ENCODE results near the gene CHIC1. TPM values are rescaled to one million over a fixed set of nuclear protein-coding genes. Genes with fewer than 3 reads are reported as not detected.
"Not testable (repeated sequence)": the region's sequence is repeated elsewhere in the genome, so short reads cannot be mapped to it uniquely, and the experiment has no call there.

CHIC1 gene
- 8.4 TPM for total RNA-seq

DNA sequence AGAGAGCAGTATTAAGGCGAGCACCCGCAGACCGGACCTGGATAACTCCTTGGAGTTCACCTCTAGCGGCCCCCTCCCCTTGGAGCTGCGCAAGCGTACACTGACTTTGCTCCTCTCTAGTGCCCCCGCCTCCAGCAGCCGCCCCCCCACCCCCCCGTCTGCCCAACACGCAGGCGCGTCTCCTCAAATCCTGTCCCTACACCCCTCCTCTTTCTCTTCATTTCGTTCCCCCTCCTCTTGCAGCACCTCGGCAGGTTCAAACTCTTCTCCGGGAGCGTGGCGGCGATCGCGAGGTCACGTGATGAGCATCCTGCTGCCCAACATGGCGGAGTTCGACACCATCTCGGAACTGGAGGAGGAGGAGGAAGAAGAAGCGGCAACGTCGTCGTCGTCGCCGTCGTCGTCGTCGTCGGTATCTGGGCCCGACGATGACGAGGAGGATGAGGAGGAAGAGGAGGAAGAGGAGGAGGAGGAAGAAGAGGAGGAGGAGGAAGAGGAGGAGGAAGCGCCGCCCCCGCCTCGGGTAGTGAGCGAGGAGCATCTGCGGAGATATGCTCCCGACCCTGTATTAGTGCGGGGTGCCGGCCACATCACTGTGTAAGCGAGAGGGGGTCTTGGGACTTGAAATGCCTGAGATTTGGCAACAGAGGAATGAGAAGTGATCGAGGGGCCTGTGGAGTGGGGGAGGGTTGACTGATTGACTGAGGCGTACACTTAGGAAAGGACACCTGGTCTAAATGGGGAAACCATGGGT lies at the start of gene CHIC1:
TSS of gene CHIC1 (plus strand) at position 214 of the 754 bp plus-strand sequence. CDS start at position 302, 88 bp downstream.
- Histone ChIP-seq H3K27me3 (ENCODE audit: insufficient read depth, low read length) (no peaks in the 10 kb centered on the region), H3K4me3 (ENCODE audit: low read length) (peak within 1 kb of the TSS; percentile 50), H3K9me3 (ENCODE audit: low read depth, low read length) (no peaks in the 10 kb centered on the region), H3K4me1 (ENCODE audit: insufficient read depth, low read length) (peaks cover 7% of the 10 kb centered on the region)

GRCh38 chrX:73522823-73523222 lies 40.2 kb upstream of the CHIC1 start:
- H3K4me3 ChIP-seq (ENCODE audit: low read length); H3K27me3 ChIP-seq (ENCODE audit: insufficient read depth, low read length); H3K9me3 ChIP-seq (ENCODE audit: low read depth, low read length); H3K4me1 ChIP-seq (ENCODE audit: insufficient read depth, low read length): not testable (repeated sequence)

GRCh38 chrX:73524906-73525305 lies 38.1 kb upstream of the CHIC1 start:
- H3K27me3 ChIP-seq (ENCODE audit: insufficient read depth, low read length): no peaks in the 10 kb centered on the region
- H3K4me1 ChIP-seq (ENCODE audit: insufficient read depth, low read length): no peaks in the 10 kb centered on the region
- no peaks in the 10 kb centered on the region for H3K9me3 ChIP-seq (ENCODE audit: low read depth, low read length)
- no peak overlapping the region for H3K4me3 ChIP-seq (ENCODE audit: low read length)

- Histone ChIP-seq H3K9me3 (ENCODE audit: low read depth, low read length) (no peaks in the 10 kb centered on the region), H3K4me1 (ENCODE audit: insufficient read depth, low read length) (no peaks in the 10 kb centered on the region), H3K4me3 (ENCODE audit: low read length) (no peak overlapping the region), H3K27me3 (ENCODE audit: insufficient read depth, low read length) (no peaks in the 10 kb centered on the region)
Measured at GRCh38 chrX:73525928-73526690, 36.9 kb upstream of the CHIC1 start.

GRCh38 chrX:73531655-73532054 lies 31.3 kb upstream of the CHIC1 start:
- H3K4me1 ChIP-seq (ENCODE audit: insufficient read depth, low read length); H3K9me3 ChIP-seq (ENCODE audit: low read depth, low read length); H3K27me3 ChIP-seq (ENCODE audit: insufficient read depth, low read length); H3K4me3 ChIP-seq (ENCODE audit: low read length): not testable (repeated sequence)

DNA sequence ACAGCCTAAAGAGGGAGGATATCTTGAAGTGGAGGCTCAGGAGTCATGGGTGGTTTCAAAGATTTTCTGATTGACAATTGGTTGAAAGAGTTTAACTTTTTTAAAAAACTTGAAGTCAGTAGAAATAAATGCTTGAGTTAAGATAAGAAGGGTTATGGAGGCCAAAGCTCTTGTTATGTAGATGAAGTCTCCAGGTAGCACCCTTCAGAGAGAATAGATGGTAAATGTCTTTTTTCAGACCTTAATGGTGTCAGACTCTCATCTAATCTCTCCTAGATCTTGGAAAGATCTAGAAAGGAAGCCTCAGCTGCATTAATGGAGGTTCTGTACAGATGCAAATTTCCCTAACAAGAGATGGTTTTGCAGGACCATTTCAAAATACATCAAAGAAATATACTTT lies 6.8 kb upstream of the CHIC1 start:
- no peaks in the 10 kb centered on the region for H3K9me3 ChIP-seq (ENCODE audit: low read depth, low read length)
- H3K4me3 ChIP-seq (ENCODE audit: low read length): no peak overlapping the region
- H3K4me1 ChIP-seq (ENCODE audit: insufficient read depth, low read length): no peaks in the 10 kb centered on the region
- no peaks in the 10 kb centered on the region for H3K27me3 ChIP-seq (ENCODE audit: insufficient read depth, low read length)

DNA sequence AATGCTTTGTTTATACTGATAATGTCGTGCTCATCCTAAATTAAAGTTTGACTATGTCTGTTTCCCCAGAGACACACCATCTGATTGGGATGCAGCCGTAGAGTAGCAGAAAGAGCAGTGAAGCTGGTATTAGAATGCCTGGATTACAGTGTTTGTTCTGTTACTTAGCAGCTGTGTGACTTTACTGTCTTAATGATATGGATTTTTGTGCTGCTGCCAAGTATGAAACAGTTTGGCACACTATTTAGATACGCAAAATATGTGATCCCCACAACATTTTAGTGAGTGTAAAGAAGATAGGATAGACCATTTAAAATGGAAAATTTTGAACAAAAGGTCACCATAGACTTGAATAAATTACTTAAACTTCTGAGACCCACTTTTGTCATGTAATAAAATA lies 1.2 kb upstream of the CHIC1 start:
- Histone ChIP-seq H3K9me3 (ENCODE audit: low read depth, low read length) (no peaks in the 10 kb centered on the region), H3K27me3 (ENCODE audit: insufficient read depth, low read length) (no peaks in the 10 kb centered on the region), H3K4me3 (ENCODE audit: low read length) (no peak overlapping the region), H3K4me1 (ENCODE audit: insufficient read depth, low read length) (peaks cover 7% of the 10 kb centered on the region)

DNA sequence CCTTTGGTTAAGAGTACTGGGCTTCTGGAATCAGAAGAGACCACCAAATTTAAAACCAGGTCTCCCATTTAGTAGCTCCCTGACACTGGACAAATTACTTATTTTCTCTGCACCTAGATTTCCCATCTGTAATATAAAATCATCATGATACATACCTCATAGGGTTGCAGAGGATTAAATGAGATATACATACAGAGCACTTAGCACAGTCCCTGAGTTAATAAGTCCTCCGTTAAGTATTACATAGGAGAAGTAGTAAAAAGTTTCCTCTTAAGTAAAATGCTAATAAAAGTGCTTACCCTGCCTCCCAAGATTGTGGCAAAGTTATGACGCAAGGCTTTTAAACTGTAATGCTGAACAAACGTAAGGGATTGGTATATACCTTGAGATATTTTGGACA lies 539 bp upstream of the CHIC1 start:
- peaks cover 7% of the 10 kb centered on the region for H3K4me1 ChIP-seq (ENCODE audit: insufficient read depth, low read length)
- no peaks in the 10 kb centered on the region for H3K9me3 ChIP-seq (ENCODE audit: low read depth, low read length)
- peak overlapping the region; percentile 50 for H3K4me3 ChIP-seq (ENCODE audit: low read length)
- no peaks in the 10 kb centered on the region for H3K27me3 ChIP-seq (ENCODE audit: insufficient read depth, low read length)

DNA sequence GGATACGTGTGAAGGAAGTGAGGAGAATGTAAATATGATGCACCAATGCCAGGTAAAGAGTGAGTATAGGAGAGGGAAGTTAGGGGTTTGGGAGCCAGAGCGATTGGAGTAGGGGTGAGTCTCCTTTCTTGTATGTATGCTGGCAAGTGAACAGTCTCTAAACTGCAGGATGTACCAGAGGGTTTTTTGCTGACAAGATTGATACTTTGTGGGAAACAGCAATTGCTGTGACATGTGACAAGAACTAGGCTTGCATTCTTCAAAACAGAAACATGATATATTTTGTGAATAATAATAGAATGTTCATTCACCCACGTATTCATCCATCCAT lies 706 bp downstream of the CHIC1 start:
- Histone ChIP-seq H3K9me3 (ENCODE audit: low read depth, low read length) (no peaks in the 10 kb centered on the region), H3K4me3 (ENCODE audit: low read length) (peak overlapping the region; percentile 50), H3K4me1 (ENCODE audit: insufficient read depth, low read length) (peaks cover 7% of the 10 kb centered on the region), H3K27me3 (ENCODE audit: insufficient read depth, low read length) (no peaks in the 10 kb centered on the region)

GRCh38 chrX:73577361-73577760 lies 14.4 kb downstream of the CHIC1 start:
- Histone ChIP-seq H3K27me3 (ENCODE audit: insufficient read depth, low read length) (no peaks in the 10 kb centered on the region), H3K9me3 (ENCODE audit: low read depth, low read length) (no peaks in the 10 kb centered on the region), H3K4me3 (ENCODE audit: low read length) (no peak overlapping the region), H3K4me1 (ENCODE audit: insufficient read depth, low read length) (no peaks in the 10 kb centered on the region)

- no peaks in the 10 kb centered on the region for H3K4me1 ChIP-seq (ENCODE audit: insufficient read depth, low read length)
- H3K9me3 ChIP-seq (ENCODE audit: low read depth, low read length): no peaks in the 10 kb centered on the region
- no peaks in the 10 kb centered on the region for H3K27me3 ChIP-seq (ENCODE audit: insufficient read depth, low read length)
- H3K4me3 ChIP-seq (ENCODE audit: low read length): no peak overlapping the region
Measured at GRCh38 chrX:73581002-73581628, 18.1 kb downstream of the CHIC1 start.

DNA sequence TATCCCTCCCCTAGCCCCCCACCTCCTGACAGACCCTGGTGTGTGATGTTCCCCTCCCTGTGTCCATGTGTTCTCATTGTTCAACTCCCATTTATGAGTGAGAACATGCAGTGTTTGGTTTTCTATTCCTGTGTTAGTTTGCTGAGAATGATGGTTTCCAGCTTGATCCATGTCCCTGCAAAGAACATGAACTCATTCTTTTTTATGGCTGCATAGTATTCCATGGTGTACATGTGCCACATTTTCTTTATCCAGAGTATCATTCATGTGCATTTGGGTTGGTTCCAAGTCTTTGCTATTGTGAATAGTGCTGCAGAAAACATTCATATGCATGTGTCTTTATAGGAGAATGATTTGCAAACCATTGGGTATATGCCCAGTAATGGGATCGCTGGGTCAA lies 34.8 kb downstream of the CHIC1 start:
- not testable (repeated sequence) for H3K27me3 ChIP-seq (ENCODE audit: insufficient read depth, low read length); H3K4me1 ChIP-seq (ENCODE audit: insufficient read depth, low read length); H3K4me3 ChIP-seq (ENCODE audit: low read length); H3K9me3 ChIP-seq (ENCODE audit: low read depth, low read length)

- Histone ChIP-seq H3K4me1 (ENCODE audit: insufficient read depth, low read length) (no peaks in the 10 kb centered on the region), H3K4me3 (ENCODE audit: low read length) (no peak overlapping the region), H3K9me3 (ENCODE audit: low read depth, low read length) (peaks cover 5% of the 10 kb centered on the region), H3K27me3 (ENCODE audit: insufficient read depth, low read length) (no peaks in the 10 kb centered on the region)
Measured at GRCh38 chrX:73615022-73615421, 52.0 kb downstream of the CHIC1 start.

DNA sequence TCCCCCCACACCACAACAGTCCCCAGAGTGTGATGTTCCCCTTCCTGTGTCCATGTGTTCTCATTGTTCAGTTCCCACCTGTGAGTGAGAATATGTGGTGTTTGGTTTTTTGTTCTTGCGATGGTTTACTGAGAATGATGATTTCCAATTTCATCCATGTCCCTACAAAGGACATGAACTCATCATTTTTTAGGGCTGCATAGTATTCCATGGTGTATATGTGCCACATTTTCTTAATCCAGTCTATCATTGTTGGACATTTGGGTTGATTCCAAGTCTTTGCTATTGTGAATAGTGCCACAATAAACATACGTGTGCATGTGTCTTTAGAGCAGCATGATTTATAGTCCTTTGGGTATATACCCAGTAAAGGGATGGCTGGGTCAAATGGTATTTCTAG lies 78.7 kb downstream of the CHIC1 start:
- peaks cover 22% of the 10 kb centered on the region for H3K9me3 ChIP-seq (ENCODE audit: low read depth, low read length)
- H3K4me1 ChIP-seq (ENCODE audit: insufficient read depth, low read length); H3K4me3 ChIP-seq (ENCODE audit: low read length); H3K27me3 ChIP-seq (ENCODE audit: insufficient read depth, low read length): not testable (repeated sequence)

GRCh38 chrX:73647212-73647611 lies 84.2 kb downstream of the CHIC1 start:
- no peaks in the 10 kb centered on the region for H3K4me1 ChIP-seq (ENCODE audit: insufficient read depth, low read length)
- no peaks in the 10 kb centered on the region for H3K27me3 ChIP-seq (ENCODE audit: insufficient read depth, low read length)
- H3K9me3 ChIP-seq (ENCODE audit: low read depth, low read length): peaks cover 11% of the 10 kb centered on the region
- H3K4me3 ChIP-seq (ENCODE audit: low read length): no peak overlapping the region
